Left ventricle myocardium inferior (tissue), 1 donor: ENCODE measurements around the gene TRRAP. TPM values are rescaled to one million over a fixed set of nuclear protein-coding genes. Genes with fewer than 3 reads are reported as not detected.

ENCODE experiments used
- DNase-seq: peaks from one replicate; pipeline ENCODE4 v3.0.0-alpha.2; 2020
- H3K27ac ChIP-seq: fragments of 200-600 bp; replicated peaks from 2 replicates; pipeline ENCODE4 v1.8.0; 2021
- H3K27me3 ChIP-seq: fragments of 200-600 bp; 2 replicates; pipeline ENCODE4 v1.8.0; 2021; ENCODE audit warnings: low read depth
- H3K36me3 ChIP-seq: fragments of 200-600 bp; 2 replicates; pipeline ENCODE4 v1.8.0; 2021
- H3K4me1 ChIP-seq: fragments of 200-600 bp; 2 replicates; pipeline ENCODE4 v1.8.0; 2021
- H3K4me3 ChIP-seq: fragments of 200-600 bp; 2 replicates; pipeline ENCODE4 v1.8.0; 2021; ENCODE audit warnings: mild to moderate bottlenecking, moderate library complexity
- H3K9me3 ChIP-seq: fragments of 200-600 bp; replicated peaks from 2 replicates; pipeline ENCODE4 v1.8.0; 2021
- CTCF ChIP-seq: fragments of 200-600 bp; IDR thresholded peaks from 2 replicates; pipeline ENCODE4 v1.8.0; 2021; ENCODE audit warnings: antibody characterized with exemption, mild to moderate bottlenecking, borderline replicate concordance
- intact Hi-C: fragments of 100-400 bp; cut with micrococcal nuclease; formaldehyde crosslinking; loops from one replicate; pipeline ENCODE4 v1.11.0; 2022
- total RNA-seq: library from RNA; stranded (reverse); fragmentation: NEBNext Ultra II Directional; extraction: Animal tissue kit (Norgen Biotek cat#: 25700); gene quantifications from one replicate; pipeline ENCODE4 v1.2.1, GENCODE V29; 2021
- donor health status: DM: no; HTN: yes; CAD: no; lungs with severe emphysema.

Gene TRRAP
- total RNA-seq, 1 donor from 2014 or later, result 15.5 TPM

DNA sequence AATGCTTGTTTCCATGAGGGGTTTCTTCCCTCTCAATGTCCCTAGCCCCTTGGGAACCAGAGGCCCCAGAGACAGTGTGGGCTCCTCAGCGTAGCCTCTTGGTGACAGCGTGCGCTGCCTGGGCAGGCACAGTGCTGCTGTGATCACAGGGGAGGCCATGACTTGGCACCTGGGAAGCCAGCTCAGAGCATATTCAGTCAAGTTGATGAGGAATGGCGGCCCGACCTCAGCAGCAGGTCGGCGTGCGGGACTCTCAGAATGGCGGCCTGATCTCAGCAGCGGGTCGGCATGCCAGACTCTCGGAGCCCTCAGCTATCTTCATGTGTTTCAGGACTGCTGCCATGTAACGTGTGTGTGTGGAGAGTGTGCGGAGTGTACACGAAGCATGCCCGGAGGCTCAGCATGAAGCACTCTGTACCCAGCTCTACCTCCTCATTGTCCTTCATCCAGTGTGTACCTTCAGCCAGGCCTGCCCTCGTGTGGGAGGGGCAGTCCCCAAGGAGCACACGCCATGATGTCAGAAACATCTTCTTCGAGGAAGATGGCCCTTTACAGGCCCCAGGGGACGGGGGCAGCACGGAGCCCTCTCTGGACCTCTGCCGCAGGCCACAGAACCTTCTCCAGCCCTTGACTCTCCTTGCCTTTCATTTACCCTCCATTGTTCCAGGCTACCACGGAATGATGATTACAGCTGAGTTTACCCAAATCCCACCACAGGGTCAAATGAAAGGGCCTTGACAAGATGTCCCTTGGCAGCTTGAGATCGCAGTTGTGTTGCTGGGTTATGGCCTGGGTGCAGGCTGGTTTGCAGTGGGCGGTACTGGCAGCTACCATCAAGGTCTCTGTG lies 135.2 kb downstream of the TRRAP start:
- Histone ChIP-seq H3K27ac (no peak overlapping the region), H3K36me3 (peaks cover 81% of the 10 kb centered on the region), H3K4me1 (no peaks in the 10 kb centered on the region), H3K27me3 (no peaks in the 10 kb centered on the region), H3K9me3 (no peaks in the 10 kb centered on the region), H3K4me3 (no peak overlapping the region)
- TF ChIP-seq CTCF, result no peak
- intact Hi-C loops, result no loop called here
- DNase-seq, result no peak

DNA sequence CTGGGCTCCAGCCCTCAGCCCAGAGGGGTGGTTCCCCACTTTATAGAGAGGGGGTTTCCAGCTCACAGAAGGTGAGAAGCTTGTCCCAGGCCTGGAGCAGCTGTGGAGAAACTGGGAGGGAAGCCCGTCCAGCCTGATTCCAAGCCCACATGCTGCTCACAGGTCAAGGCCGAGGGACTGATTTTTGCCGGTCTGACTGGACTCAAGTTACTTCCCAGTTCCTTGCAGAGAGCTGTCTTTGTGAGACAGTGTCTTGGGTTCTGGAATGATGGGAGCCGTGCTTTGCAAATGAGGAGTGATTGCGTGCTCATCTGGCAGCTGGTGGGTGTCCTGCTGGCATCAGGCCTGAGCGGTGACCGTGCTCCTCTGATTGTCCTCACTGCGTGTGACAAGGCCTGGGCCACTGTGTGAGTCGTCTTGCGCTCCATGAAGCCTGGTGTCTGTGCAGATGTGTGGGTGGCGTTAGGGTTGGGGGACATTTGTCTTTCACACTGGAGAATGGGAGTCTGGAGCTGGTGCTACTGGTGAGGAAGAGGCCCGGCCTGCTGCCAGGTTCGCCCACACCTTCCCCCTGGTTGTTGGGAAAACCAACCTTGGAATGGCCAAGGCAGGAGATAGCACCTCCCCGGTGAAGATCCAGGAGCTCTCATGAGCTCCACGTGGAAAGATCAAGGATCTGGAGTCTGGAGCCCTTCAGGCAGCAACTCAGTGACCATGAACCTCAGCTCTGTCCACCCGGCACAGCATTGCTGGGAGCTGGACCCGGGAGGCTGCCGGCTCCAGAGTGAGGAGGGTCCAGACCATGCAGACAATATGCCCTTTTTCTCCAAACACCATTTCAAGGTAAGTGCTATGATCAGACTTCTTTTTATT lies 136.0 kb downstream of the TRRAP start:
- peaks cover 72% of the 10 kb centered on the region for H3K36me3 ChIP-seq
- TF ChIP-seq CTCF, result no peak
- no peaks in the 10 kb centered on the region for H3K27me3 ChIP-seq
- no peak overlapping the region for H3K27ac ChIP-seq
- DNase-seq, result no peak
- intact Hi-C loops, result no loop called here
- H3K4me1 ChIP-seq, result no peaks in the 10 kb centered on the region
- no peak overlapping the region for H3K4me3 ChIP-seq
- H3K9me3 ChIP-seq, result no peaks in the 10 kb centered on the region

DNA sequence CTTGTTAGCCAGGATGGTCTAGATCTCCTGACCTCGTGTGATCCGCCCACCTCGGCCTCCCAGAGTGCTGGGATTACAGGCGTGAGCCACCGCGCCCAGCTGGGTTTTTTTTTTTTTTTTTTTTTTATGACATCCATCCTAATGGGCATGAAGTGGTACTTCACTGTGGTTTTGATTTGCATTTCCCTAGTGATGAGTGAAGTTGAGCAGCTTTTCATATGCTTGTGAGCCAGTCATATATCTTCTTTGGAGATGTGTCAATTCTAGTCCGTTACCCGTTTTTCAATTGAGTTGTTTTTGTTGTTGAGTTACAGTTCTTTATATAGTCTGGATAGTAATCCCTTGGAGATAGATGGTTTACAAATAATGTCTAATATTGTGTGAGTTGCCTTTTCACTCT lies 137.9 kb downstream of the TRRAP start:
- no peak for DNase-seq
- Histone ChIP-seq H3K27me3 (no peaks in the 10 kb centered on the region), H3K36me3 (peaks cover 66% of the 10 kb centered on the region), H3K4me1 (peaks cover 3% of the 10 kb centered on the region), H3K27ac (no peak overlapping the region), H3K9me3 (no peaks in the 10 kb centered on the region), H3K4me3 (no peak overlapping the region)
- intact Hi-C loops, result no loop called here
- TF ChIP-seq CTCF, result no peak

DNA sequence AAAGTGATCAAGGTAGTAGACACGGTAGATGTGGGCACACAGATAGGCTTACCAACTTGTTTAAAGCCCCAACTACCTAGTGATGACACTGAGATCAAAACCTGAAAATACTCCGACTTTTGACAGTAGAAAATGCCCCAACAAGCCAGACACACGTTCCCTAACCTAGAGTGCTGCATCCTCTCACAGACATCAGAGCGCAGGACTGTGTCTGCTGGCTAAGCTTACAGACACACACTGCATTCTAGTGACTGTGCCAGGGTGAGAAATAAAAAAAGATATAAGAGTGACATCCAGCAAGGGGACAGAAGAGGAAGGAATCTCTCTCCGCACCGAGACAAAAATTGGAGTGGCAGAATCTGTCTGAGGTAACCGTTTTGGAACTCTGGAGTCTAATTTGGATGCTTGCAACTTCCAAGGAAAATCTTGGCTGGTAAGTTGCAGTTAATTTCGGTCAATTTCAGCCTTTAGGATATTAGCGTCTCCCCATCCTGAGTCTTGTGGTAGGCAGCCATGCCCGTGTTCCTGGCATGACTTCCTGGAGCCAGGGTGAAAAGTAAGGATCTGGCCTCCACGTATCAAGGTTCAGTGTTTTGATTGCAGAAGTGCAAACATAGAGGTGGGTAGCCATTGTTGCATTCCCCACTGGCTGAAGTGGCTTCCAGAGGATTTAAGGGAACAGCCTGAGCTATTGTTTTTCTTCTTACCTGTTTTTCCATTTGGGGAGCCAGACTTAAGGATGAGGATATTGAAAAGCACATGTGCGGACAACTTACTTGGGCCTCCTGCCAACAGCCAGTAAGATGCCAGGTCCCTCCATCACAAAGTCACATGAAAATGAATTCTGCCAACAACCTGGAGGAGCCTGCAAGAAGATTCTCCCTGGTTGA lies 141.4 kb downstream of the TRRAP start:
- no peak overlapping the region for H3K27ac ChIP-seq
- TF ChIP-seq CTCF, result no peak
- H3K4me3 ChIP-seq, result no peak overlapping the region
- H3K9me3 ChIP-seq, result no peaks in the 10 kb centered on the region
- intact Hi-C loops, result no loop called here
- peaks cover 3% of the 10 kb centered on the region for H3K4me1 ChIP-seq
- no peak for DNase-seq
- peaks cover 30% of the 10 kb centered on the region for H3K36me3 ChIP-seq
- no peaks in the 10 kb centered on the region for H3K27me3 ChIP-seq

GRCh38 chr7:99020413-99020715 lies 142.0 kb downstream of the TRRAP start:
- intact Hi-C loops, result no loop called here
- Histone ChIP-seq H3K27me3 (no peaks in the 10 kb centered on the region), H3K4me1 (peaks cover 3% of the 10 kb centered on the region), H3K9me3 (no peaks in the 10 kb centered on the region), H3K4me3 (no peak overlapping the region), H3K36me3 (peaks cover 24% of the 10 kb centered on the region), H3K27ac (no peak overlapping the region)
- DNase-seq, result no peak
- no peak for TF ChIP-seq CTCF
